ENCODE data around the gene ENDOG. TPM values are rescaled to one million over a fixed set of nuclear protein-coding genes. Genes with fewer than 3 reads are reported as not detected.
A peak's percentile ranks its signal among the peaks of the same experiment; 100 is the strongest.

Gene ENDOG
- 14.6 and 23.5 TPM in 2 replicates for total RNA-seq (2014; rRNA removed; shearing (Covaris generic))
- polyA plus RNA-seq (2016; fragmentation: Nextera tagmentation; extraction: Ambion mirVana) = 15.1 and 19.2 TPM in 2 replicates
- long read RNA-seq = 0 reads

DNA sequence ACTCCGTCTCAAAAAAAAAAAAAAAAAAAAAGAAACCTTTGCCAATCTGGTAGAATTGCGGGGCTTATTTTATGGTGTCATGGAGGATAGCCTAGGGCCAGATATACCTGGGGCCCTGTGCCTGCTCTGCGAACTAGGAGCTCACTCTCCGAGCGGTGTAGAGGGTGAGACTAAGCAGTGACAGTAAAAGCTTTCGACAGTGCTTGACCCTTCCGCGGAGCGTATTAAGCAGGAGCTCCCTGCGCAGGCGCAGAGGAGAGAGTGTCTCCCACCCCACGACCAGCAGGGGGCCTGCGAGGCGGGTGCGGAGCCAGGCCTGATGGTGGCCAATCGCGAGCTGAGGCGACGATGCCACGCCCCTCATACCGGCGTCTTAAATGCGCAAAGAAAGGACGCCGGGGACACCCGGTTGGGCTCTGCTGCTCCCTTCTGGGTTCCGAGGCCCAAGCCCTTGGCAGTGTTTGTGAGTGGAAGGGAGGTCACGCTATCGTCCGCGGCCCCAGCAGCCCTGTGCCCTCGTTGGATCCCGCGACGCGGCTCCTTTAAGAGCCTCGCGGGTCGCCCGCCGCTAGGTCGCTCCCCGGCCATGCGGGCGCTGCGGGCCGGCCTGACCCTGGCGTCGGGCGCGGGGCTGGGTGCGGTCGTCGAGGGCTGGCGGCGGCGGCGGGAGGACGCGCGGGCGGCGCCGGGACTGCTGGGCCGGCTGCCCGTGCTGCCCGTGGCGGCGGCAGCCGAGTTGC, at the start of gene ENDOG:
Gene ENDOG (plus strand): TSS at position 402 of the 740 bp plus-strand sequence. CDS start 185 bp downstream, at position 587.
- Histone ChIP-seq H3F3A (replicated peaks; ENCODE audit: low read depth) (peaks cover 4% of the 10 kb centered on the region), H3K4me2 (peak within 1 kb of the TSS; percentile 88), H3K4me1 (ENCODE audit: insufficient read depth) (no peaks in the 10 kb centered on the region; the same call in 1 of the 2 replicates), H3K79me2 (replicated peaks; ENCODE audit: insufficient read depth) (no peaks in the 10 kb centered on the region), H2AFZ (peak within 1 kb of the TSS; percentile 70), H3K4me3 (peak within 1 kb of the TSS; percentile 68), H3K27ac (ENCODE audit: low read depth) (no peak within 1 kb of the TSS), H3K9me2 (ENCODE audit: insufficient read depth) (no peaks in the 10 kb centered on the region), H3K27me3 (ENCODE audit: insufficient read depth) (no peaks in the 10 kb centered on the region; the same call in 1 of the 2 replicates), H4K20me1 (replicated peaks; ENCODE audit: insufficient read depth) (peaks cover 15% of the 10 kb centered on the region), H3K36me3 (ENCODE audit: insufficient read depth) (no peaks in the 10 kb centered on the region)
- peak within 1 kb of the TSS; percentile 78 for H3K4me3 Mint-ChIP-seq
- peaks cover 21% of the 10 kb centered on the region for H3K36me3 Mint-ChIP-seq (ENCODE audit: low read depth)
- ATAC-seq = peak; percentile 81
- H3K27ac Mint-ChIP-seq = peak within 1 kb of the TSS; percentile 48; the same call in 1 of the 2 replicates
- H3K27me3 Mint-ChIP-seq (ENCODE audit: insufficient read depth, low read depth, poor library complexity) = peaks cover 33% of the 10 kb centered on the region
- no peaks in the 10 kb centered on the region for H3K9me3 Mint-ChIP-seq
- peaks cover 12% of the 10 kb centered on the region; the same call in 2 of the 3 replicates for H3K4me1 Mint-ChIP-seq
- no peak for TF ChIP-seq JUNB (IDR thresholded peaks at IDR 0.05; ENCODE audit: unreplicated experiment)
- peak; percentile 89 for TF ChIP-seq POLR2AphosphoS5 (IDR thresholded peaks at IDR 0.05; ENCODE audit: low read depth)
- TF ChIP-seq, protein P1, sequence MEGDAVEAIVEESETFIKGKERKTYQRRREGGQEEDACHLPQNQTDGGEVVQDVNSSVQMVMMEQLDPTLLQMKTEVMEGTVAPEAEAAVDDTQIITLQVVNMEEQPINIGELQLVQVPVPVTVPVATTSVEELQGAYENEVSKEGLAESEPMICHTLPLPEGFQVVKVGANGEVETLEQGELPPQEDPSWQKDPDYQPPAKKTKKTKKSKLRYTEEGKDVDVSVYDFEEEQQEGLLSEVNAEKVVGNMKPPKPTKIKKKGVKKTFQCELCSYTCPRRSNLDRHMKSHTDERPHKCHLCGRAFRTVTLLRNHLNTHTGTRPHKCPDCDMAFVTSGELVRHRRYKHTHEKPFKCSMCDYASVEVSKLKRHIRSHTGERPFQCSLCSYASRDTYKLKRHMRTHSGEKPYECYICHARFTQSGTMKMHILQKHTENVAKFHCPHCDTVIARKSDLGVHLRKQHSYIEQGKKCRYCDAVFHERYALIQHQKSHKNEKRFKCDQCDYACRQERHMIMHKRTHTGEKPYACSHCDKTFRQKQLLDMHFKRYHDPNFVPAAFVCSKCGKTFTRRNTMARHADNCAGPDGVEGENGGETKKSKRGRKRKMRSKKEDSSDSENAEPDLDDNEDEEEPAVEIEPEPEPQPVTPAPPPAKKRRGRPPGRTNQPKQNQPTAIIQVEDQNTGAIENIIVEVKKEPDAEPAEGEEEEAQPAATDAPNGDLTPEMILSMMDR (conservative IDR thresholded peaks at IDR 0.05; ENCODE audit: low read depth in 2 of 2) = peak; percentile 56 to 68
- DNase-seq (ENCODE audit: low spot score) = peak; percentile 98

DNA sequence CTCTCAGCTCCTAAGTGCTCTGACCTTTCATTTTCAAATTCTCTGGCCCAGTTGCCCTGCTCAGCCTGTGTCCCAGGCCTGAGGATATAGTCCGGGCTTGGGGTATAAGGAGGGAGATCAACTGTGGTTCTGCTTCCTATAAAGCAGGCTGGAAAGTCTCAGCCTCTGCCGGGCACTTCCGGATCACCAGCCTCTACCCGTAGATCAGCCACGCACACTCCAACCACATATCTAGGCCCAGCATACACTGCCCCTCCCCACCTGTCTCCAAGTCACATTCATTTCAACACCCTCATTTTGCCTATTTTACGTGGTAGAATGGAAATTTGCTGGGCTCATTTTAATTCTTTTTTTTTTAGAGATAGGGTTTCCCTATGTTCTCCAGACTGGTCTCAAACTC, 49.7 kb upstream of the ENDOG start:
- Mint-ChIP-seq H3K4me3 (no peak overlapping the region), H3K36me3 (ENCODE audit: low read depth) (no peaks in the 10 kb centered on the region; the same call in 2 of the 3 replicates), H3K9me3 (no peaks in the 10 kb centered on the region), H3K4me1 (peaks cover 16% of the 10 kb centered on the region), H3K27me3 (ENCODE audit: insufficient read depth, low read depth, poor library complexity) (peaks cover 15% of the 10 kb centered on the region), H3K27ac (no peak overlapping the region)
- Histone ChIP-seq H3K79me2 (replicated peaks; ENCODE audit: insufficient read depth) (peaks cover 18% of the 10 kb centered on the region), H3K9me2 (ENCODE audit: insufficient read depth) (no peaks in the 10 kb centered on the region), H3K27ac (ENCODE audit: low read depth) (no peak overlapping the region), H2AFZ (no peak overlapping the region), H3K27me3 (ENCODE audit: insufficient read depth) (no peaks in the 10 kb centered on the region), H3F3A (replicated peaks; ENCODE audit: low read depth) (peaks cover 31% of the 10 kb centered on the region), H3K4me3 (no peak overlapping the region), H4K20me1 (replicated peaks; ENCODE audit: insufficient read depth) (no peaks in the 10 kb centered on the region), H3K36me3 (ENCODE audit: insufficient read depth) (no peaks in the 10 kb centered on the region), H3K4me1 (ENCODE audit: insufficient read depth) (peaks cover 14% of the 10 kb centered on the region), H3K4me2 (no peak overlapping the region)
- ATAC-seq (no peak), DNase-seq (ENCODE audit: low spot score) (no peak)
- TF ChIP-seq, protein P2, sequence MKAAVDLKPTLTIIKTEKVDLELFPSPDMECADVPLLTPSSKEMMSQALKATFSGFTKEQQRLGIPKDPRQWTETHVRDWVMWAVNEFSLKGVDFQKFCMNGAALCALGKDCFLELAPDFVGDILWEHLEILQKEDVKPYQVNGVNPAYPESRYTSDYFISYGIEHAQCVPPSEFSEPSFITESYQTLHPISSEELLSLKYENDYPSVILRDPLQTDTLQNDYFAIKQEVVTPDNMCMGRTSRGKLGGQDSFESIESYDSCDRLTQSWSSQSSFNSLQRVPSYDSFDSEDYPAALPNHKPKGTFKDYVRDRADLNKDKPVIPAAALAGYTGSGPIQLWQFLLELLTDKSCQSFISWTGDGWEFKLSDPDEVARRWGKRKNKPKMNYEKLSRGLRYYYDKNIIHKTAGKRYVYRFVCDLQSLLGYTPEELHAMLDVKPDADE (IDR thresholded peaks at IDR 0.05) = no peak
- TF ChIP-seq POLR2AphosphoS5 (IDR thresholded peaks at IDR 0.05; ENCODE audit: low read depth) (no peak), JUNB (IDR thresholded peaks at IDR 0.05; ENCODE audit: unreplicated experiment) (no peak), EZH2phosphoT487 (IDR thresholded peaks at IDR 0.05; ENCODE audit: unreplicated experiment) (no peak), STAT1 (IDR thresholded peaks at IDR 0.05; ENCODE audit: unreplicated experiment) (no peak)
- TF ChIP-seq, protein P3, sequence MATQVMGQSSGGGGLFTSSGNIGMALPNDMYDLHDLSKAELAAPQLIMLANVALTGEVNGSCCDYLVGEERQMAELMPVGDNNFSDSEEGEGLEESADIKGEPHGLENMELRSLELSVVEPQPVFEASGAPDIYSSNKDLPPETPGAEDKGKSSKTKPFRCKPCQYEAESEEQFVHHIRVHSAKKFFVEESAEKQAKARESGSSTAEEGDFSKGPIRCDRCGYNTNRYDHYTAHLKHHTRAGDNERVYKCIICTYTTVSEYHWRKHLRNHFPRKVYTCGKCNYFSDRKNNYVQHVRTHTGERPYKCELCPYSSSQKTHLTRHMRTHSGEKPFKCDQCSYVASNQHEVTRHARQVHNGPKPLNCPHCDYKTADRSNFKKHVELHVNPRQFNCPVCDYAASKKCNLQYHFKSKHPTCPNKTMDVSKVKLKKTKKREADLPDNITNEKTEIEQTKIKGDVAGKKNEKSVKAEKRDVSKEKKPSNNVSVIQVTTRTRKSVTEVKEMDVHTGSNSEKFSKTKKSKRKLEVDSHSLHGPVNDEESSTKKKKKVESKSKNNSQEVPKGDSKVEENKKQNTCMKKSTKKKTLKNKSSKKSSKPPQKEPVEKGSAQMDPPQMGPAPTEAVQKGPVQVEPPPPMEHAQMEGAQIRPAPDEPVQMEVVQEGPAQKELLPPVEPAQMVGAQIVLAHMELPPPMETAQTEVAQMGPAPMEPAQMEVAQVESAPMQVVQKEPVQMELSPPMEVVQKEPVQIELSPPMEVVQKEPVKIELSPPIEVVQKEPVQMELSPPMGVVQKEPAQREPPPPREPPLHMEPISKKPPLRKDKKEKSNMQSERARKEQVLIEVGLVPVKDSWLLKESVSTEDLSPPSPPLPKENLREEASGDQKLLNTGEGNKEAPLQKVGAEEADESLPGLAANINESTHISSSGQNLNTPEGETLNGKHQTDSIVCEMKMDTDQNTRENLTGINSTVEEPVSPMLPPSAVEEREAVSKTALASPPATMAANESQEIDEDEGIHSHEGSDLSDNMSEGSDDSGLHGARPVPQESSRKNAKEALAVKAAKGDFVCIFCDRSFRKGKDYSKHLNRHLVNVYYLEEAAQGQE (IDR thresholded peaks at IDR 0.05; ENCODE audit: unreplicated experiment) = no peak

Measured in GM23338 (cell line).